ENCODE data around the gene ELF4.

GRCh38 chrX:130110379-130111219, at the start of gene ELF4:
- TF ChIP-seq EZH2phosphoT487 (IDR thresholded peaks at IDR 0.05; ENCODE audit: unreplicated experiment) (no peak), CTCF (conservative IDR thresholded peaks at IDR 0.05; ENCODE audit: low read depth in 2 of 2) (no peak), JUNB (IDR thresholded peaks at IDR 0.05; ENCODE audit: unreplicated experiment) (no peak), REST (IDR thresholded peaks at IDR 0.05; ENCODE audit: unreplicated experiment) (no peak), POLR2AphosphoS5 (IDR thresholded peaks at IDR 0.05; ENCODE audit: low read depth) (no peak), ZNF331 (CRISPR knock-in tag; IDR thresholded peaks at IDR 0.05; ENCODE audit: low read depth) (no peak), CREB1 (CRISPR knock-in tag; IDR thresholded peaks at IDR 0.05; ENCODE audit: low read depth) (no peak), EZH2 (IDR thresholded peaks at IDR 0.05; ENCODE audit: low read depth, unreplicated experiment) (no peak), NANOG (IDR thresholded peaks at IDR 0.05; ENCODE audit: borderline replicate concordance) (no peak), STAT1 (IDR thresholded peaks at IDR 0.05; ENCODE audit: unreplicated experiment) (no peak), ZNF114 (CRISPR knock-in tag; IDR thresholded peaks at IDR 0.05) (no peak), ETS1 (IDR thresholded peaks at IDR 0.05) (no peak)
